Body of pancreas (tissue), 4 donors: ENCODE measurements around the gene KIF6.

ENCODE experiments used
- CTCF ChIP-seq, 7 experiments: fragments of 450-650 bp in 4 of 7; fragments of 200-600 bp in 3 of 7; sonication (generic) in 3 of 7; IDR thresholded peaks; one replicate each; pipeline ENCODE4 v1.5.1; 2016 to 2019; ENCODE audit warnings: antibody characterized with exemption in 7 of 7
- POLR2A ChIP-seq, 3 donors: fragments of 450-650 bp; IDR thresholded peaks; one replicate each; pipeline ENCODE4 v1.6.1; 2016; ENCODE audit warnings: antibody characterized with exemption in 3 of 3, mild to moderate bottlenecking in 2 of 3

- TF ChIP-seq POLR2A (IDR thresholded peaks at IDR 0.05) (no peak), CTCF (IDR thresholded peaks at IDR 0.05) (no peak)
Measured at GRCh38 chr6:39714802-39715201, 10.4 kb downstream of the KIF6 start.
